Upper lobe of left lung (tissue), 4 donors: ENCODE data around the gene TMEM190.

Source experiments
- EP300 ChIP-seq, 4 donors: sonication (generic); formaldehyde crosslinking; IDR thresholded peaks; one replicate each; pipeline ENCODE4 v1.5.1; 2017; ENCODE audit warnings: antibody characterized with exemption in 4 of 4, control low read depth in 2 of 4
- POLR2A ChIP-seq, 4 donors: fragments of 450-650 bp; IDR thresholded peaks; one replicate each; pipeline ENCODE4 v1.5.1; 2016 to 2017; ENCODE audit warnings: antibody characterized with exemption in 4 of 4, mild to moderate bottlenecking in 2 of 4
- POLR2AphosphoS5 ChIP-seq, 2 donors: sonication (generic); formaldehyde crosslinking; IDR thresholded peaks; one replicate each; pipeline ENCODE4 v1.5.1; 2017; ENCODE audit warnings: antibody characterized with exemption in 2 of 2
- TF ChIP-seq, protein P1 (sequence below), 6 experiments: fragments of 450-650 bp in 4 of 6; fragments of 200-600 bp in 2 of 6; sonication (generic) in 2 of 6; IDR thresholded peaks; one replicate each; pipeline ENCODE4 v1.5.1; 2016 to 2019; ENCODE audit warnings: antibody characterized with exemption in 6 of 6

DNA sequence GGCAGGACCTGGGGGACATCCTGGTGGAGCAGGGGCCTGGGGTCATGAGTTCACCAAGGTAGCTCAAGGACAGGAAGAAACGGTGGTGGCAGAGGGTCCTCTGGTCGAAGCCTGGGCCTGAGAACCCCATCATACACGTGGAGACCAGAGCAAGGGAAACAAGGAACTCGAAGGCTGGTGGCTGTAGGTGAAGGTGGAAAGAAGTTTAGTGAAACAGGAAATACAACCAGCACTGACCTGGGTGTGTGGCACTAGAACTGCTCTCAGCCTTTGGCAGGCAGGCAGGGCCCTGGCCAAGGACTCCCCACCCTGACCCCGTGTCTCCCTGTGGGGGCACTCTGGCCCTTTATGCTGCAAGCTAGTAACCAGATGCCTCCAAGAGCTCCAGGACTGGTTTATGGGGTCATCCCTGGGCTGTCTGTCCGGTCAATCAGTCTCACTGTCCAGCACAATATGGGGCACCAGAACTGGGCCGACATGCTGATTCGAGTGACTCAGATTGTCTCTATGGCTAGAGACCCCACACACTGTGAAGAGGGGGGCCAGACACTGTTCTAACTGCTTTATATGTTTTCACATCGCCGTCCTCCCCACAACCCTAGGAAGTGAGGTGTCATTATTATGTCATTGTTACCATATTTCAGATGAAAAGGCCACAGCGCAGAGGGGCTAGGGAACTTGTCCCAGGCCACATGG is 25.9 kb upstream of the TMEM190 start:
- TF ChIP-seq, protein P1, sequence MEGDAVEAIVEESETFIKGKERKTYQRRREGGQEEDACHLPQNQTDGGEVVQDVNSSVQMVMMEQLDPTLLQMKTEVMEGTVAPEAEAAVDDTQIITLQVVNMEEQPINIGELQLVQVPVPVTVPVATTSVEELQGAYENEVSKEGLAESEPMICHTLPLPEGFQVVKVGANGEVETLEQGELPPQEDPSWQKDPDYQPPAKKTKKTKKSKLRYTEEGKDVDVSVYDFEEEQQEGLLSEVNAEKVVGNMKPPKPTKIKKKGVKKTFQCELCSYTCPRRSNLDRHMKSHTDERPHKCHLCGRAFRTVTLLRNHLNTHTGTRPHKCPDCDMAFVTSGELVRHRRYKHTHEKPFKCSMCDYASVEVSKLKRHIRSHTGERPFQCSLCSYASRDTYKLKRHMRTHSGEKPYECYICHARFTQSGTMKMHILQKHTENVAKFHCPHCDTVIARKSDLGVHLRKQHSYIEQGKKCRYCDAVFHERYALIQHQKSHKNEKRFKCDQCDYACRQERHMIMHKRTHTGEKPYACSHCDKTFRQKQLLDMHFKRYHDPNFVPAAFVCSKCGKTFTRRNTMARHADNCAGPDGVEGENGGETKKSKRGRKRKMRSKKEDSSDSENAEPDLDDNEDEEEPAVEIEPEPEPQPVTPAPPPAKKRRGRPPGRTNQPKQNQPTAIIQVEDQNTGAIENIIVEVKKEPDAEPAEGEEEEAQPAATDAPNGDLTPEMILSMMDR (IDR thresholded peaks at IDR 0.05), result no peak
- TF ChIP-seq POLR2A (IDR thresholded peaks at IDR 0.05) (no peak), EP300 (IDR thresholded peaks at IDR 0.05) (no peak), POLR2AphosphoS5 (IDR thresholded peaks at IDR 0.05) (no peak)
